ENCODE data around the gene CHRNA10.
"Not testable (repeated sequence)": the region's sequence is repeated elsewhere in the genome, so short reads cannot be mapped to it uniquely, and the experiment has no call there.

The CHRNA10 gene

DNA sequence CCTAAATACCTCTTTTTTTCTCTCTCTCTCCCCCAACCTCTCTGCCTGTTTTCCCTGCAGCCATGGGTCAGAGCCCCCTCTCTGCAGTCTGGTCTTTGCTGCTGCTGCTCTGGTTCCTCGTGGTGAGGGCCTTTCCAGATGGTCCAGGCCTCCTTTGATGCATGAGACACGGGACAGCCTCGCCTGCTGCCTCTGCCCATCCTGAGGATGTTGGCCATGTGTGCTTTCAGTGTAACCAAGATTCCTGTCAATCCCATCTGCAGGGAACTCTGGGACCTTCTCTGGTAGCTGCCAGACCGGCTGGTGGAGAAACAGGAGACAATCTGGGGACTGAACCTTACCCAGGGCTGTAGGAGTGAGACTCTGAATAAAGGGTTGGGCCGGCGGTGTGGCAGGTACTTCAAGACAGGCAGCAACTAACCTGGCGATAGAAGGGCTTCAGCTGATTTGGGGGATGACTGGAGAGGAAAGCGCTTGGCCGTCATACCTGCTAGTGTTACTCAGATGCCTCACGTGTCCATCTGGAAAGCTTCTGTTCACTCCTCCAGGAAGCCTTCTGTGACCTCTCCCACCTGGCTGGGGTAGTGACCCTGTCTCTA is 7.1 kb downstream of the CHRNA10 start:
- DNase-seq, result no peak

DNA sequence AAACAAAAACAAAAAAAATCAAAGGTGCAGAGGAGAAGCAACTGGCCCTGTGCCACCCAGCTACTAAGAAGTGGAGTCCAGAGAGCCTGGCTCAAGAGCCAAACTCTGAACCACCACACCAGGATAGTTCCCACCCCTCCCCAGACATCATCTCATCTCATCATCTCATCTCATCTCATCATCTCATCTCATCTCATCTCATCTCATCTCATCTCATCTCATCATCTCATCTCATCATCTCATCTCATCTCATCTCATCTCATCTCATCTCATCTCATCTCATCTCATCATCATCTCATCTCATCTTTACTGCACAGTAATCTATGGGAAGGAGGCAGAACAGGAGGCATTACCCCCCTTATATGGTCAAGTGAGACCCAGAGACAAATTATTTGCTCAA is 8.3 kb downstream of the CHRNA10 start:
- no peak for DNase-seq

- no peak for DNase-seq
Measured at GRCh38 chr11:3660960-3661359, 10.2 kb downstream of the CHRNA10 start.

DNA sequence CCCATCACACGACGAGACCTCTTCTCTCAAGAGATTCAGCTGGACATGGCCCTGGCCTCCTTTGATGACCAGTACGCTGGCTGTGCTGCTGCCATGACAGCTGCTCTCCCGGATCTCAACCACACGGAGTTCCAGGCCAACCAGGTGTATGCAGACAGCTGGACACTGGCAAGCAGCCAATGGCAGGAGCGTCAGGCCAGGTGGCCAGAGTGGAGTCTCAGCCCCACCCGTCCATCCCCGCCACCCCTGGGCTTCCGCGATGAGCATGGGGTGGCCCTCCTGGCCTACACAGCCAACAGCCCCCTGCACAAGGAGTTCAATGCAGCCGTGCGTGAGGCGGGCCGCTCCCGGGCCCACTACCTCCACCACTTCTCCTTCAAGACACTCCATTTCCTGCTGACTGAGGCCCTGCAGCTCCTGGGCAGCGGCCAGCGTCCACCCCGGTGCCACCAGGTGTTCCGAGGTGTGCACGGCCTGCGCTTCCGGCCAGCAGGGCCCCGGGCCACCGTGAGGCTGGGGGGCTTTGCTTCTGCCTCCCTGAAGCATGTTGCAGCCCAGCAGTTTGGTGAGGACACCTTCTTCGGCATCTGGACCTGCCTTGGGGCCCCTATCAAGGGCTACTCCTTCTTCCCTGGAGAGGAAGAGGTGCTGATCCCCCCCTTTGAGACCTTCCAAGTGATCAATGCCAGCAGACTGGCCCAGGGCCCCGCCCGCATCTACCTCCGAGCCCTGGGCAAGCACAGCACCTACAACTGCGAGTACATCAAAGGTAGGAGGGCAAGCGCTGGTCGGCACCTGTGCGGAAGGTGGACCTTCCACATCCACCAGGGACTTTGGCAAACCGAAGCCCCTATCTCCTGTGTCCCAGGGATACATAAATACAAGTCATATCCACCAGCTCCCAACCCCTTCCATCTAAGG is 11.3 kb downstream of the CHRNA10 start:
- no peak for DNase-seq

DNA sequence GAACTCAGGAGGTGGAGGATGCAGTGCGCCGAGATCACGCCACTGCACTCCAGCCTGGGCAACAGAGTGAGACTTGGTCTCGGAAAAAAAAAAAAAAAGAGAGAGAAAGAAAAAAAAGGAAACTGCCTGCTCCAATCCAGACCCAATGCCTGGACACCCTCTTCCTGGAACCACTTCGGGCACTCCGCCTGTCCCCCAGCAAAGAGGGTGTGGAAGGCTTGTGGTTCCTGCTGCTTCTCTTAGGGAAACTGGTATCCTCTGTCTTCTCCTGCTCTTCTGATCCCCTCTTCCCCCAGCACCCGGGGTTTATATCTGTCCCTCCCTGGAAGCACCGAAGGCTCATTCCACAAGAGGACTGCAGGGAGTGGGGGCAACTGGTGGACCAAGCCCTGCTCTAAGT is 12.9 kb downstream of the CHRNA10 start:
- no peak for DNase-seq

- not testable (repeated sequence) for DNase-seq
Measured at GRCh38 chr11:3657331-3657730, 13.9 kb downstream of the CHRNA10 start.

GRCh38 chr11:3655547-3655946 is 15.6 kb downstream of the CHRNA10 start:
- DNase-seq, result no peak

DNA sequence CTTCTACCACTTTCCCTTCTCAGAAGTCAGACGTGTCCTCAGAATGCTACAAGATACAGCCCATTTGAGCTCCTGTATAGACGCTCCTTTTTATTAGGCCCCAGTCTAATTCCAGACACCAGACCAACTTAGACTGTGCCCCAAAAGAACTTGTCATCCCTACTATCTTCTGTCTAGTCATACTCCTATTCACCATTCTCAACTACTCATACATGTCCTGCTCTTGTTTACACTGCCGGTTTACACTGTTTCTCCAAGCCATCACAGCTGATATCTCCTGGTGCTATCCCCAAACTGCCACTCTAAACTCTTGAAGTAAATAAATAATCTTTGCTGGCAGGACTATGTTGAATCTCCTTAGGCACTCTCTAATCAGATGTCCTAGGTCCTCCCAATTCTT is 18.7 kb downstream of the CHRNA10 start:
- DNase-seq, result not testable (repeated sequence)

GRCh38 chr11:3649374-3649773 is 21.8 kb downstream of the CHRNA10 start:
- DNase-seq, result not testable (repeated sequence)

DNA sequence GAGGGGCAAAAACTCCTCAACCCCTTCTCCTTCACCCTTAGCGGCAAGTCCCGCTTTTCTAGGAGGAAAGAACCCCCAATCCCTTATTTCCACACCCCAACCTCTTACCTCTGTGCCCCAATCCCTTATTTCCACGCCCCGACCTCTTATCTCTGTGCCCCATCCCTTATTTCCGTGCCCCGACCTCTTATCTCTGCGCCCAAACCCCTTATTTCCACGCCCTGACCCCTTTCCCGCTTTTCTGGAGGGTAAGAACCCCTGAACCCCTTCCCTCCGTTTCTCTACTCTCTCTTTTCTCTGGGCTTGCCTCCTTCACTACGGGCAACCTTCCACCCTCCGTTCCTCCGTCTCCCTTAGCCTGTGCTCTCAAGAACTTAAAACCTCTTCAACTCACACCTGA is 22.3 kb downstream of the CHRNA10 start:
- not testable (repeated sequence) for DNase-seq

GRCh38 chr11:3645552-3645951 is 25.6 kb downstream of the CHRNA10 start:
- peak; percentile 3 for DNase-seq

DNA sequence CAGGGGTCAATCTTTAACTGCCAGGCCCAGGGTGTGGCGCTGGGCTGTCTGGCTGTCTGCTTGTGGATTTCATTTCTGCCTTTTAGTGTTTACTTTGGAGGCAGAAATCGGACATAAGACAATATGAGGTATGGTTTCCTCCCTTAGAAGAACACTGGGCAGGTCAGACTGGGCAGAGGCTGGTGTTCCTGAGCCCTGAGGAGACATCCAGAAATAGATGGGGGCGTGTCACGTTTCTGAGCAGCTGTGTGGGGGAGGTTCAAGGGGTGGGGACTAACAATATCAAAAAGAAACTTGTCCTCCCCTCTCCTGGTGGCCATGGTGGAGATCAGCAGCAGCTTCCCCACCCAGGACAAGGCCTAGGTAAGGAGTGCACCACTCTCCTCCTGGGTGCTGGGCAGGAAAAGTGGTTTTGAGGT is 26.4 kb downstream of the CHRNA10 start, which contains the start of gene ART1:
TSS of gene ART1 (plus strand) at position 312 of the 419 bp plus-strand sequence. CDS start 14,086 bp downstream, outside the sequence.
- no peak for DNase-seq

DNA sequence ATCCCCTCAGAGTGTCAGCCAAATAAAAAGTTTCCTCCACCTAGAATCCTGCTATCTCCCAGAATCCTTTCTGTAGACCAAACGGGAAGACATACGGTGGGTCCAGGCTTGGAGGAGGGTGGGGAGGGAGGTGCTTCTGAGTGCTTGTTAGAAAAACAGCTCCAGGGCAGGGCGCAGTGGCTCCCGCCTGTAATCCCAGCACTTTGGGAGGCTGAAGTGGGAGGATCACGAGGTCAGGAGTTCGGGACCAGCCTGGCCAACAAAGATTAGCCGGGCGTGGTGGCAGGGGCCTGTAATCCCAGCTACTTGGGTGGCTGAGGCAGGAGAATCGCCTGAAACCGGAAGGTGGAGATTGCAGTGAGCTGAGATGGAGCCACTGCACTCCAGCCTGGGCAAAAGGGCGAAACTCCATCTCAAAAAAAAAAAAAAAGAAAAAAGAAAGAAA is 28.1 kb downstream of the CHRNA10 start:
- not testable (repeated sequence) for DNase-seq

DNA sequence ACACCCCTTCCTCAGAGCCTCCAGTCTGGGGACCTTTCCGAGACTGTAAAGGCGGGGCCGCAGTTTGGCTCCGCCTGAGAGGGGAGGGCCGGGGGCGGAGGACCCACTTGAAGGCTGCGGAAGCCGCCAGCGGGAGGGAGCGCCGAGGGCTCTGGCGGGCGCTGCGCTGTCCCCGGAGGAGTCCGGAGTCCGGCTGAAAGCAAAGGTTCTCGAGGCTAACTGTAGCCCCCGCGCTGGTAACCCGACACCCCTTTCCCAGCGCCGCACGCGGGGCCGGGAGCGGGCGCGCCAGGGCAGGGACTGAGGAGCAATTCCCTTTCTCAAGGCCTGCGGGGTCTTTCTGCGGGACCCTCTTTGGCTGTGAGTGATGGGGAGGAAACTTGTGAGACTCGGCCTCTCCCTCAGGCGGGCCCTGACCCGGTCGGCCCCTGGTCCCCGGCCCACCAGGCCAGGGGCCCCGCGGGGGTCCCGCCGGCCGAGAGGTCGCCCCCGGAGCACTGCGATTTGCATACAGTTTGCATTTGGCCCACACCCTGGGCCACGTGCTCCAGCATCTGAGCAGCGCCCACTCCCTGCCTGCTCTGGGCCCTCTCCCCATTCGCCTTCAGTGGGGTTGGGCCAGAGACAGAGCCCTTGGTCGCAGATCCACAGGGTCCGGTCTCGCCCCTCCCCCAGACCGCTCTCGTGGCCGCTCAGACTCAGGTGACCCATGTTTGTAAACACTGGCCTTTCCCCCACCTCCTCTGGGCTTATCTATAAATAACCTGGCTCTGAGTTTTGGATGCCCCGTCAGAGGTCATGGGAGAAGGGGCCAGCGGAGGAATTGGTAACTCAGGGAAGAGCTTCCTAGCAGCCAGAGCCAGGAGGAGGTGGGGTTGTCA is 28.9 kb downstream of the CHRNA10 start:
- DNase-seq, result peak; percentile 85

DNA sequence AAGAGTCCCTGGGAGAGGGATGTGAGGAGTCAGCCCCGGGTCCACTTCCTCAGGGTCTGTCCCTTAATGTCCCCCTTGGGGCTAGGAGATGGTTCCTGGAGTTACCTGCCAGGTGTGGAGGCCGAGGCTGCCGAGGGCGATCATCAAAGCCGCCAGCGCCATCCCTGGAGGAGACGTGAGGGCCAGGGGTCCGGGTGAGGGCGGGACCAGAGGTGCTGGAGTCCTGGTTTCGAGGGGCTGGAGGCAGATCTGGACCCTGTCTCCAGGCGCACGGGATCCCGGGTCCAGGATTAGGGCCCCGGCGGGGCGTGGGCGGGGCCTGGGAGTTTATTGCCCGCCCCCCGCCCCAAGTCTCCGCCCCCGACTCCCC is 29.5 kb downstream of the CHRNA10 start, which contains the start of gene ART5:
TSS of gene ART5 (minus strand) at position 292 of the 370 bp plus-strand sequence. CDS start at position 162, 130 bp downstream.
- DNase-seq, result no peak

- DNase-seq, result no peak
Measured at GRCh38 chr11:3641191-3641590, 30.0 kb downstream of the CHRNA10 start.

GRCh38 chr11:3639841-3640240 is 31.3 kb downstream of the CHRNA10 start:
- DNase-seq, result no peak

GRCh38 chr11:3638513-3638912 is 32.7 kb downstream of the CHRNA10 start:
- DNase-seq, result no peak

- DNase-seq, result no peak
Measured at GRCh38 chr11:3637201-3637600, 34.0 kb downstream of the CHRNA10 start.

- peak; percentile 11 for DNase-seq
Measured at GRCh38 chr11:3635641-3636375, 35.4 kb downstream of the CHRNA10 start.

GRCh38 chr11:3632070-3632660 is 39.0 kb downstream of the CHRNA10 start:
- DNase-seq, result no peak

DNA sequence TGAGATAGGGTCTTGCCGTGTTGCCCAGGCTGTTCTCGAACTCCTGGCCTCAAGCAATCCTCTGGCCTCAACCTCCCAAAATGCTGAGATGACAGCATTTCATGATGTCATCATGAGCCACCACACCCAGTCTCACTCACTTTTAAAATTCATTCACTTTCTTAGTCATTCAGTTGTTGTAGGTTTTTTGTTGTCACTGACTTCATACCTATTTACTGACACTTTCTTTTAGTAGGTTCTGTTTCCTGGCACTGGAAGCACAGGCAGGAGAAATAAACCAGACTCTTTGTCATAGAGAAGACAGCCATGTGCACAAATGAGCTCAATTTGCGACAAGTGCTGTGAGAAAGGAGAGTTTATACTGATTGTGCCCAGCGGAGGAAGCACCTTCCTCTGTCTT is 39.9 kb downstream of the CHRNA10 start:
- DNase-seq, result no peak

Data from CD4-positive, alpha-beta T cell treated with Interleukin-15 for 1 hour (primary cell).